Measurements from ENCODE around the gene RPP14.
A peak's percentile ranks its signal among the peaks of the same experiment; 100 is the strongest.

RPP14 gene

DNA sequence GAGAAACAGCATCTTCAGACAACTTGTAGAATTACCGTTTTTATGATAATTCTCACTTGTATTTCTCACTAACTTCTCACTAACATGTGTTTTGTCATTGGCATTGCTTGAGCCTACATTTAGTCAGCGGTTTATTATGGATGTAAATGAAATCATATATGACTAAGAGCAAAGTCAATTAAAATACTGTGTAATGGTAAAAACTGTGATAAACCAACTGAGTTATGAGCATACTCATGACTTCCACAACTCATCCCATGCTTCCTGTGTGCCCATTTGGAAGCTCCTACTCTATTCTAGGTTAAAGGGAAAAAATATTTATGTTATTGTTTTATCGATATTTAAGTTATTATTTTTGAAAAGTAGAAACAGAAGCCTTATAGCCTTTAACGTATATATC lies 39.4 kb downstream of the RPP14 start:
- no peak overlapping the region for H3K27ac ChIP-seq
- TF ChIP-seq, protein P1, sequence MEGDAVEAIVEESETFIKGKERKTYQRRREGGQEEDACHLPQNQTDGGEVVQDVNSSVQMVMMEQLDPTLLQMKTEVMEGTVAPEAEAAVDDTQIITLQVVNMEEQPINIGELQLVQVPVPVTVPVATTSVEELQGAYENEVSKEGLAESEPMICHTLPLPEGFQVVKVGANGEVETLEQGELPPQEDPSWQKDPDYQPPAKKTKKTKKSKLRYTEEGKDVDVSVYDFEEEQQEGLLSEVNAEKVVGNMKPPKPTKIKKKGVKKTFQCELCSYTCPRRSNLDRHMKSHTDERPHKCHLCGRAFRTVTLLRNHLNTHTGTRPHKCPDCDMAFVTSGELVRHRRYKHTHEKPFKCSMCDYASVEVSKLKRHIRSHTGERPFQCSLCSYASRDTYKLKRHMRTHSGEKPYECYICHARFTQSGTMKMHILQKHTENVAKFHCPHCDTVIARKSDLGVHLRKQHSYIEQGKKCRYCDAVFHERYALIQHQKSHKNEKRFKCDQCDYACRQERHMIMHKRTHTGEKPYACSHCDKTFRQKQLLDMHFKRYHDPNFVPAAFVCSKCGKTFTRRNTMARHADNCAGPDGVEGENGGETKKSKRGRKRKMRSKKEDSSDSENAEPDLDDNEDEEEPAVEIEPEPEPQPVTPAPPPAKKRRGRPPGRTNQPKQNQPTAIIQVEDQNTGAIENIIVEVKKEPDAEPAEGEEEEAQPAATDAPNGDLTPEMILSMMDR (conservative IDR thresholded peaks at IDR 0.05), result no peak

DNA sequence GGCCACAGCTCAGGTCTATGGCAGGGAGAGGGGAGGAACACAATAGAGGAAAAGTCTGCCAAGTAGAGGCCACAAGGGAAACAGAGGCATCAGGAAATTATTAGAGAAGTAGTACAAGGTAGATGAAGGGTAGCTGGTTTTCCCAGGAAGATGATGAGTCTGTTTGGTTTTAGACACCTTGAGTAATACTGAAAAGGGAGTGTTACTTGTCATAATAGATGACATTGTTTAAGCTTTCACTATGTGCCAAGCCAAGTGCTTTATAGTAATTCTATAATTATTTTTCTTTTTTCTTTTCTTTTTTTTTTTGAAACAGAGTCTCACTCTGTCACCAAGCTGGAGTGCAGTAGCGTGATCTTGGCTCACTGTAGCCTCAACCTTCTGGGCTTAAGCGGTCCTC lies 40.3 kb downstream of the RPP14 start:
- TF ChIP-seq, protein P1 (conservative IDR thresholded peaks at IDR 0.05), result no peak
- no peak overlapping the region for H3K27ac ChIP-seq

- no peak overlapping the region for H3K27ac ChIP-seq
- TF ChIP-seq, protein P1 (conservative IDR thresholded peaks at IDR 0.05), result no peak
These were observed 41.9 kb downstream of the RPP14 start for GRCh38 chr3:58347984-58348383.

DNA sequence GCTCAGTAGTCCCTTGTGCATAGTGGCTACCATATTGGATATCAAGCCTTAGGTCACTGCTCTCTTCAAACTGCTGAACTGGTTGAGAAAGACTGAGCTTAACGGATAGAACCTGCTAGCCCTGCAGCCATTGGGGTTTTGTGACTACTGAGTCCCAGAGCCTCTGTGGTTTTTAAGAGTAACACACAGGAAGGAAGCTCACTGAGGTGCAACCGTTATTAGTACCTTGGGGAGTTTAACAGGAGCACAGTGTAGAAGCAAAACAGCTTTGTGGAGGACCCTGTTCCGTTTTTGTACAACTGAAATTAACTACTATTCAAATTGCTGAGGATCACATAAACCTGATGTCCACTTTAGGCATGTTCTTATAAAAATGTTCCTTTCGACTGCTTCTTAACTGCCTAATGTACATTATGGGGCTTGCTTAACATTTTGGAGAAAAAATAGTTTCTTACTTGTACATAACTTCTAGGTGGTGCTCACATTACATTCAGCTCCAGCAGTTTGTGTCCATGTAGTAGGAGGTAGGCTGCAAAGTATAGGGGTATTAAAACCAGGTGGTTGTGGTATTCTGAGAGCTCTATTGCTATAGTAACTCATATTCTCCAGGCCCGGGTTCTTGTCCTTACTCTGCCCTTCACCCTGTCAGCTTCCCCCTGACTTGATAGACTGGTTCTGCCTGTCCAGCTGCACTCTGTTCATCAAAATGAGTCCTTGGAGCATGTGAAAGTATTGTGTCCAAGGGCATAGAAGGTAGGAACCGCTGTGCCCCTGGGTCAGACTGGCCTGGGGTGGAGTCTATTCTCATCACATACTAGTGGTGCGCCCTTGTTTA lies 44.0 kb downstream of the RPP14 start:
- peak overlapping the region; percentile 31; the same call in 1 of the 2 replicates for H3K27ac ChIP-seq
- TF ChIP-seq, protein P1 (conservative IDR thresholded peaks at IDR 0.05), result no peak

DNA sequence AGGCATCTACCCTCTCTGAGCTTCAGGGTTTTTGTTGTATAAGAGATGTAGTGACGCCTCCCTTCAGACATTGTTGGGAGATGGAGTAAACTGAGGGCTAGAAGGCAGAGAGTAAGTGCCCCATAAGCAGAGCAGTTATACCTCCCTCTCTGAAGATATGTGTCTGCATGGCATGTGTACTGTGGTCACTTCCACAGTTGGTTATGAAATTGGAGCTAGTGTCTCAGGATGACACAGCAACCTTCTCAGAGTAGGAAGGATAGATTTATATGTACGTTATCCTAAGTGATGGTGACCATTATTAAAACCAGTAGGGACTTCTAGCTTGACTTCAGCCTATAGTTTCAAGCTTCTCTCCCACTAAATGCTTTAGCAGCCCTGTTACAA lies 44.6 kb downstream of the RPP14 start:
- H3K27ac ChIP-seq, result peak overlapping the region; percentile 31; the same call in 1 of the 2 replicates
- TF ChIP-seq, protein P1 (conservative IDR thresholded peaks at IDR 0.05), result no peak

DNA sequence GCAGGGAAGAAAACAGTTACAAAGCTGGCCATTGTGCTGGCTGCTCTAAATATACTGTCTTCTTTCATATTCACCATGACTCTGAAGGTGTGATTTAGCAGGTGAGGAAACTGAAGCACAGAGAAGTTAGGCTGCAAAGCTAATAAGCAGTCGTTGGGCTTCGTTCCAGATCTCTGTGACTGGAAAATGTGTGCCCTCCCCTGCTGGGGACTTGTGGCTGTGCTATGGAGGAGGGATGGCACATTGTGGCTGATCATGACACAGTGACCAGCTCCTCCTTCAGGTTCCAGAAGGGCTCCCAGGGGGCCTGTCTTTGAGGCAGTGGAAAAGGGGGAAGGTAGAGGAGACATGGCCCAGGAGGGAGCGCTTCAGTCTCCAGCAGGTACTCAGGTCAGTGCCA lies 45.9 kb downstream of the RPP14 start:
- TF ChIP-seq, protein P1 (conservative IDR thresholded peaks at IDR 0.05), result no peak; the same call in 1 of the 2 replicates
- no peak overlapping the region for H3K27ac ChIP-seq

GRCh38 chr3:58352626-58353025 lies 46.6 kb downstream of the RPP14 start:
- TF ChIP-seq, protein P1 (conservative IDR thresholded peaks at IDR 0.05), result no peak

More at GRCh38 chr3:58352626-58353025, 46.6 kb downstream of the RPP14 start:
- no peak overlapping the region for H3K27ac ChIP-seq

Measured in VCaP (cell line).